ENCODE results near the gene RC3H1.

The RC3H1 gene

GRCh38 chr1:174032671-174033222, 10.6 kb upstream of the RC3H1 start:
- no peak for TF ChIP-seq CTCF (IDR thresholded peaks at IDR 0.05)

DNA sequence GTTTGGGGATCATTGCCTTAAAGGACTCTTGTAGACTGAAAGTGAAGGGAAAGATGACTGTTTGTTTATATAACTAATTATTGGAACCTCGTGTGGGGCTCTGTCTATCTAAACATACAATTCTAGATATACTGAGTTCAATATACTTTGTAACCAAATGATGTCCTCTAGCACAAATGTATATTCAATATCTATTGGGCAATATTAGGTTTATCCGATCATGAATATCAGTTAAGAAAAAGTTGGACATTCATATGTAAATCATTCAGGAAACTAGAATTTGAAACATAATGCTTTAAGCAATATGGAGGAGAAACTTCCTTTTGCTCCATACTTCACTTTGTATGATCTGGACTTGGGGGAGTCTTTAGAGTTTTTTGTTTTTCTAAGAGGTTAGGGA, 8.9 kb upstream of the RC3H1 start:
- no peak for TF ChIP-seq CTCF (IDR thresholded peaks at IDR 0.05)

DNA sequence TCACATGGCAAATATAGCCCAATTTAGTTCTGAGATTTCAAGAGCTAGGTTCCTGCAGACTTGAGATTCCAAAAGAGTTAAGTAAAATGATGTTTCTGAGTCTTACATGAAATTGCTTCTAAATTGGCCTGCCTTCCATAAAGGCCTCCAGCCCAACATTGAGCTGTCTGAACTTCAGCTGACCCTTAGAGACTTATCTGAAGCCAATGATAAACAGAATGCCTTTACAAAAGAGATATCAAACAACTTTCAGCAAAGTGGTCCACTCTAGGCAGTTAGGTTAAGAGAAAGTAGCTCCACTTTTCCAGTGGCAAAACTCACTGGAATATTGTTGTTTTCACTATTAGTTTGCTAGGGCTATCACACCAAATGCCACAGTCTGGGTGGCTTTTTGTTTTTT, 6.3 kb upstream of the RC3H1 start:
- TF ChIP-seq CTCF (IDR thresholded peaks at IDR 0.05), result no peak

GRCh38 chr1:174023440-174023839, 1.3 kb upstream of the RC3H1 start:
- TF ChIP-seq CTCF (IDR thresholded peaks at IDR 0.05), result no peak

GRCh38 chr1:174022976-174023277, 770 bp upstream of the RC3H1 start:
- TF ChIP-seq CTCF (IDR thresholded peaks at IDR 0.05), result no peak

DNA sequence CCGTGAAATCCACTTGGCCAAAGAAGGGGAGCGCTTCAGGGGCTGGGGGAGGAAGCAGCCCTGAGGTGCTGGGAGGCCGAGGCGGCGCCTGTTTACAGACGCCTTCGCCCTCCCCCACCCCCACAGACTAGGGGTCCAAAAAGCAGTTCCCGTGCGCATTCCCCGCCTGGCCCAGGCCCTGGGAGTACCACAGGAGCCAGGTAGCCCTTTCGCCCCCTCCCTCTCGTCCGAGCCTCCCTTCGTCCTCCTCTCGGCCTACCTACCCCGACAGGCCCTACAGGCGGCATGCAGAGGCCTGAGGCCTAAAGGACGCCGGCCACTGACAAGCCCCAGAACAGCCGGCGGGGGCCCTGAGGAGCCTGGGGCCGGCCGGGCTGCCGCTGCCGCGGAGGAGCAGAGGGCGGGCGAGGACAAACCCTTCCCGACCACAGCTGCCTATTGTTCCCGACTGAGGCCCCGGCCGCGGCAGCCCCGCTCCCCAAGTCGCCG, 522 bp downstream of the RC3H1 start:
- no peak for TF ChIP-seq CTCF (IDR thresholded peaks at IDR 0.05)

DNA sequence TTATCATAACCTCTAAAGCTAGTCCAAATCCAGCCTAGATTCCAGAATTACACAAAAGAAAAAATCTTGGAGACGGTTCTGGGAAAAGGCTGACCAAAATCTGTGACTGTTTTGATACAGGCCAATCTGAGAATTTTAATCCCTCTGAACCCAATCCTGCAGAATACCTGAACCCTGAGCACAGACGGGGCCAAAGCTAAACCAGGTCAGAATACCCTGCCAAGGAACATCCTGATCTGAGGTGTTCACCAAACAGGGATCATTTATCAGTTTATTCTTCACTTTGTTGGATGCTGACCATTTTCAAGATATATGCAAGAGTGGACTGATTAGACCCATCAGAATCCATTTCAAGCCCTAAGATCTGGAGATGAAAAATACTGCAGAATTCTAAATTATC, 3.6 kb downstream of the RC3H1 start:
- no peak for TF ChIP-seq CTCF (IDR thresholded peaks at IDR 0.05)

All from LNCAP (cell line).